GM23338 (cell line): Measurements from ENCODE around the gene MAP2K6. TPM values are rescaled to one million over a fixed set of nuclear protein-coding genes. Genes with fewer than 3 reads are reported as not detected.

Experiments used
- ATAC-seq: fragments of 200-7000 bp; cut with Tn5 transposase; 3 replicates; pipeline ENCODE4 v1.9.1; 2020
- DNase-seq: peaks from one replicate; pipeline ENCODE4 v3.0.0-alpha.2; 2015; ENCODE audit warnings: low spot score
- H2AFZ ChIP-seq: fragments of 200-600 bp; sonication (generic); 2 replicates; pipeline ENCODE4 v1.8.0; 2016; ENCODE audit warnings: antibody characterized with exemption, mild to moderate bottlenecking, moderate library complexity
- H3F3A ChIP-seq: fragments of 200-600 bp; sonication (generic); replicated peaks from 2 replicates; pipeline ENCODE4 v1.8.0; 2017; ENCODE audit warnings: antibody characterized with exemption, mixed run types, low read depth
- H3K27ac ChIP-seq: fragments of 200-600 bp; sonication (generic); 2 replicates; pipeline ENCODE4 v1.6.1; 2016; ENCODE audit warnings: low read depth
- H3K27me3 ChIP-seq: fragments of 200-600 bp; sonication (generic); 2 replicates; pipeline ENCODE4 v1.8.0; 2016; ENCODE audit warnings: mild to moderate bottlenecking, mixed run types, moderate library complexity; ENCODE audit not compliant: insufficient read depth
- H3K36me3 ChIP-seq: fragments of 200-600 bp; sonication (generic); 2 replicates; pipeline ENCODE4 v1.8.0; 2016; ENCODE audit warnings: mild to moderate bottlenecking; ENCODE audit not compliant: insufficient read depth
- H3K4me1 ChIP-seq: fragments of 200-600 bp; sonication (generic); 2 replicates; pipeline ENCODE4 v1.8.0; 2016; ENCODE audit warnings: mild to moderate bottlenecking, moderate library complexity; ENCODE audit not compliant: insufficient read depth
- H3K4me2 ChIP-seq: fragments of 200-600 bp; sonication (generic); 2 replicates; pipeline ENCODE4 v1.7.1; 2017; ENCODE audit warnings: mixed run types
- H3K4me3 ChIP-seq: fragments of 200-600 bp; sonication (generic); 2 replicates; pipeline ENCODE4 v1.6.1; 2016; ENCODE audit warnings: mixed run types
- H3K79me2 ChIP-seq: fragments of 200-600 bp; sonication (generic); replicated peaks from 2 replicates; pipeline ENCODE4 v1.8.0; 2017; ENCODE audit warnings: mild to moderate bottlenecking; ENCODE audit not compliant: insufficient read depth
- H3K9me2 ChIP-seq: fragments of 200-600 bp; sonication (generic); 2 replicates; pipeline ENCODE4 v1.8.0; 2017; ENCODE audit not compliant: insufficient read depth
- H4K20me1 ChIP-seq: fragments of 200-600 bp; sonication (generic); replicated peaks from 2 replicates; pipeline ENCODE4 v1.8.0; 2017; ENCODE audit warnings: mild to moderate bottlenecking; ENCODE audit not compliant: insufficient read depth
- H3K27ac Mint-ChIP-seq: 2 replicates; pipeline ENCODE4 v1.8.0; 2020; ENCODE audit warnings: inconsistent platforms, mild to moderate bottlenecking, moderate library complexity, mixed read lengths
- H3K27me3 Mint-ChIP-seq: 3 replicates; pipeline ENCODE4 v1.8.0; 2022; ENCODE audit warnings: low read depth, mild to moderate bottlenecking, moderate library complexity, mixed read lengths, inconsistent platforms; ENCODE audit not compliant: insufficient read depth, poor library complexity
- H3K36me3 Mint-ChIP-seq: 3 replicates; pipeline ENCODE4 v1.8.0; 2021; ENCODE audit warnings: low read depth, mild to moderate bottlenecking, inconsistent platforms, moderate library complexity, mixed read lengths
- H3K4me1 Mint-ChIP-seq: 3 replicates; pipeline ENCODE4 v1.8.0; 2020; ENCODE audit warnings: mild to moderate bottlenecking, inconsistent platforms, mixed read lengths
- H3K4me3 Mint-ChIP-seq: 3 replicates; pipeline ENCODE4 v1.8.0; 2021; ENCODE audit warnings: moderate library complexity, mild to moderate bottlenecking, inconsistent platforms, mixed read lengths
- H3K9me3 Mint-ChIP-seq: 3 replicates; pipeline ENCODE4 v1.8.0; 2020; ENCODE audit warnings: moderate library complexity, mild to moderate bottlenecking, inconsistent platforms, mixed read lengths
- CREB1 ChIP-seq: fragments of 250-450 bp; sonication (Bioruptor Pico); IDR thresholded peaks from 2 replicates; pipeline ENCODE4 v1.5.0; 2020; ENCODE audit warnings: low read depth, mild to moderate bottlenecking, moderate library complexity
- CTCF ChIP-seq, 2 experiments: fragments of 200-600 bp in 1 of 2; sonication (generic) in 1 of 2; conservative IDR thresholded peaks; 2 replicates each; pipeline versions ENCODE4 v1.5.1 to v1.6.1; 2016 to 2017; ENCODE audit warnings: antibody characterized with exemption in 2 of 2, low read depth in 2 of 2, mild to moderate bottlenecking in 2 of 2, moderate library complexity in 1 of 2
- ETS1 ChIP-seq: IDR thresholded peaks from 2 replicates; pipeline ENCODE4 v1.6.1; 2016; ENCODE audit warnings: antibody characterized with exemption
- EZH2 ChIP-seq: fragments of 200-600 bp; sonication (generic); IDR thresholded peaks from one replicate; pipeline ENCODE4 v1.8.0; 2017; ENCODE audit warnings: antibody characterized with exemption, mild to moderate bottlenecking, low read depth; ENCODE audit not compliant: unreplicated experiment
- EZH2phosphoT487 ChIP-seq: fragments of 200-600 bp; sonication (generic); IDR thresholded peaks from one replicate; pipeline ENCODE4 v1.8.1; 2018; ENCODE audit warnings: antibody characterized with exemption; ENCODE audit not compliant: unreplicated experiment
- JUNB ChIP-seq: IDR thresholded peaks from one replicate; pipeline ENCODE4 v1.6.1; 2016; ENCODE audit warnings: antibody characterized with exemption; ENCODE audit not compliant: unreplicated experiment
- NANOG ChIP-seq: IDR thresholded peaks from 2 replicates; pipeline ENCODE4 v1.6.1; 2016; ENCODE audit warnings: antibody characterized with exemption, borderline replicate concordance
- POLR2AphosphoS5 ChIP-seq: IDR thresholded peaks from 2 replicates; pipeline ENCODE4 v1.6.1; 2016; ENCODE audit warnings: antibody characterized with exemption, low read depth
- STAT1 ChIP-seq: IDR thresholded peaks from one replicate; pipeline ENCODE4 v1.6.1; 2016; ENCODE audit warnings: antibody characterized with exemption; ENCODE audit not compliant: unreplicated experiment
- ZNF114 ChIP-seq: fragments of 250-450 bp; sonication (Bioruptor Pico); IDR thresholded peaks from 2 replicates; pipeline ENCODE4 v1.5.0; 2020; ENCODE audit warnings: mild to moderate bottlenecking, moderate library complexity
- ZNF331 ChIP-seq: fragments of 250-450 bp; sonication (Bioruptor Pico); IDR thresholded peaks from 2 replicates; pipeline ENCODE4 v1.5.0; 2020; ENCODE audit warnings: low read depth, mild to moderate bottlenecking, moderate library complexity
- ZNF462 ChIP-seq: fragments of 250-450 bp; sonication (Bioruptor Pico); IDR thresholded peaks from 2 replicates; pipeline ENCODE4 v1.5.0; 2020; ENCODE audit warnings: mild to moderate bottlenecking, moderate library complexity
- polyA plus RNA-seq: library from polyadenylated mRNA; unstranded; fragments of >200 nt; fragmentation: Nextera tagmentation; extraction: Ambion mirVana; gene quantifications from 2 replicates; pipeline ENCODE4 v1.2.1, GENCODE V29; 2016
- total RNA-seq: library from RNA; depleted of rRNA; stranded (reverse); fragments of >200 nt; shearing (Covaris generic); gene quantifications from 2 replicates; pipeline ENCODE4 v1.2.3, GENCODE V29; 2014

The MAP2K6 gene
- total and polyA plus RNA-seq, 2 experiments from 2014 or later = 26.3 to 31.1 TPM

- H3F3A ChIP-seq = no peaks in the 10 kb centered on the region
- peaks cover 5% of the 10 kb centered on the region; the same call in 2 of the 3 replicates for H3K4me1 Mint-ChIP-seq
Measured at GRCh38 chr17:69593351-69593715, 178.8 kb downstream of the MAP2K6 start.

More at GRCh38 chr17:69593351-69593715, 178.8 kb downstream of the MAP2K6 start:
- Mint-ChIP-seq H3K27ac (no peak overlapping the region), H3K9me3 (no peaks in the 10 kb centered on the region), H3K4me3 (no peak overlapping the region), H3K36me3 (no peaks in the 10 kb centered on the region), H3K27me3 (no peaks in the 10 kb centered on the region)
- no peak overlapping the region for H3K27ac ChIP-seq
- no peaks in the 10 kb centered on the region for H3K36me3 ChIP-seq
- no peak for TF ChIP-seq CTCF (conservative IDR thresholded peaks at IDR 0.05; ENCODE audit: low read depth in 2 of 2)
- TF ChIP-seq ZNF331 (CRISPR knock-in tag) = no peak
- no peak for TF ChIP-seq ETS1
- no peak for TF ChIP-seq NANOG
- TF ChIP-seq EZH2 = no peak
- TF ChIP-seq ZNF462 (CRISPR knock-in tag) = no peak
- no peak for TF ChIP-seq CREB1 (CRISPR knock-in tag)
- no peak for TF ChIP-seq JUNB
- no peak for TF ChIP-seq EZH2phosphoT487
- TF ChIP-seq ZNF114 = no peak
- no peak for TF ChIP-seq POLR2AphosphoS5
- TF ChIP-seq STAT1 = no peak
- no peak overlapping the region for H3K4me2 ChIP-seq
- H3K79me2 ChIP-seq = no peaks in the 10 kb centered on the region
- H2AFZ ChIP-seq = no peak overlapping the region
- DNase-seq (no peak), ATAC-seq (no peak)
- H3K4me1 ChIP-seq = no peaks in the 10 kb centered on the region
- H3K9me2 ChIP-seq = 0 out of 2 replicates have a peak, but pooled peaks cover 7% of the 10 kb centered on the region
- H3K27me3 ChIP-seq = no peaks in the 10 kb centered on the region
- H3K4me3 ChIP-seq = no peak overlapping the region
- no peaks in the 10 kb centered on the region for H4K20me1 ChIP-seq
